BJ (cell line): Measurements from ENCODE around the gene RAB9A. TPM values are rescaled to one million over a fixed set of nuclear protein-coding genes. Genes with fewer than 3 reads are reported as not detected.

ENCODE experiments used
- CTCF ChIA-PET: fragments of 350-600 bp; formaldehyde crosslinking; extraction: SDS; loops from one replicate; lab custom pipeline; 2021; ENCODE audit warnings: antibody characterized with exemption, inconsistent platforms; lab: Yijun Ruan, JAX
- POLR2A ChIA-PET: fragments of 300-600 bp; sonication (Branson Sonifier 250); formaldehyde crosslinking; extraction: SDS; loops from one replicate; lab custom pipeline; 2021; ENCODE audit warnings: antibody characterized with exemption; lab: Charles Lee
- DNase-seq: peaks from one replicate; pipeline ENCODE4 v3.0.0-alpha.2; 2011; ENCODE audit warnings: low read depth
- H3K27me3 ChIP-seq: 2 replicates; pipeline ENCODE4 v1.6.0; 2011; ENCODE audit warnings: low read length; ENCODE audit not compliant: control insufficient read depth, insufficient read depth
- H3K36me3 ChIP-seq: 2 replicates; pipeline ENCODE4 v1.5.1; 2011; ENCODE audit warnings: low read length; ENCODE audit not compliant: control insufficient read depth, insufficient read depth
- H3K4me3 ChIP-seq: 2 replicates; pipeline ENCODE4 v1.5.1; 2011; ENCODE audit warnings: low read depth, mild to moderate bottlenecking, control low read depth, low read length
- CTCF ChIP-seq: IDR thresholded peaks from 2 replicates; pipeline ENCODE4 v1.5.1; 2011; ENCODE audit warnings: low read depth, mild to moderate bottlenecking, control low read depth, inconsistent platforms, low read length, moderate library complexity; ENCODE audit not compliant: insufficient read depth
- polyA plus RNA-seq: library from polyadenylated mRNA; depleted of rRNA; stranded (reverse); fragments of >200 nt; gene quantifications from 2 replicates; pipeline ENCODE4 v1.2.3, GENCODE V29; 2011

RAB9A gene
- polyA plus RNA-seq, 1 experiment, result 9.8 TPM

- ChIA-PET POLR2A (no interaction called here), CTCF (interaction anchor here (0.9 to 2.3 kb wide), 5 partner anchors 58 to 281 kb away, joined by 3 to 6 read pairs (median 5); partner anchors contain the start of gene GEMIN8)
- peak; percentile 46 for TF ChIP-seq CTCF
- Histone ChIP-seq H3K36me3 (peaks cover 1% of the 10 kb centered on the region; the same call in 1 of the 2 replicates), H3K27me3 (no peaks in the 10 kb centered on the region), H3K4me3 (no peak overlapping the region)
- no peak for DNase-seq
These were observed 61.3 kb downstream of the RAB9A start for GRCh38 chrX:13750204-13750603.

- no peak overlapping the region for H3K4me3 ChIP-seq
- POLR2A ChIA-PET, result no interaction called here
- no peak for TF ChIP-seq CTCF
- DNase-seq, result no peak
- H3K27me3 ChIP-seq, result no peaks in the 10 kb centered on the region
- H3K36me3 ChIP-seq, result peaks cover 1% of the 10 kb centered on the region; the same call in 1 of the 2 replicates
- CTCF ChIA-PET, result interaction anchor here (1.0 to 2.3 kb wide), 5 partner anchors 58 to 281 kb away, joined by 3 to 6 read pairs (median 3); partner anchors contain the start of gene GEMIN8
These were observed 61.9 kb downstream of the RAB9A start for GRCh38 chrX:13750812-13751211.

GRCh38 chrX:13752141-13752540 lies 63.2 kb downstream of the RAB9A start:
- CTCF ChIA-PET, result interaction anchor here (0.8 kb wide), 1 partner anchor 280 kb away, joined by 4 read pairs; no protein-coding TSS in a partner anchor
- Histone ChIP-seq H3K36me3 (peaks cover 4% of the 10 kb centered on the region), H3K4me3 (no peak overlapping the region), H3K27me3 (no peaks in the 10 kb centered on the region)
- DNase-seq, result no peak
- no peak for TF ChIP-seq CTCF
- POLR2A ChIA-PET, result no interaction called here

- no peak for DNase-seq
- Histone ChIP-seq H3K27me3 (no peaks in the 10 kb centered on the region), H3K4me3 (no peak overlapping the region), H3K36me3 (peaks cover 4% of the 10 kb centered on the region)
- ChIA-PET CTCF (interaction anchor here (0.8 kb wide), 1 partner anchor 279 kb away, joined by 4 read pairs; no protein-coding TSS in a partner anchor), POLR2A (no interaction called here)
- TF ChIP-seq CTCF, result no peak
These were observed 63.7 kb downstream of the RAB9A start for GRCh38 chrX:13752646-13753045.

- CTCF ChIA-PET, result interaction anchor here (1.0 kb wide), 1 partner anchor 248 kb away, joined by 4 read pairs; no protein-coding TSS in a partner anchor
- Histone ChIP-seq H3K36me3 (peaks cover 4% of the 10 kb centered on the region), H3K27me3 (no peaks in the 10 kb centered on the region), H3K4me3 (no peak overlapping the region)
- POLR2A ChIA-PET, result no interaction called here
- TF ChIP-seq CTCF, result no peak
- DNase-seq, result no peak
These were observed 65.8 kb downstream of the RAB9A start for GRCh38 chrX:13754765-13755164.
